HUDEP-2 (cell line): ENCODE results near the gene TENM4.

Experiments used
- DNase-seq, 76 experiments: peaks; one replicate each; lab custom pipeline; 2025; ENCODE audit not compliant: unreplicated experiment in 76 of 76; lab: John Stamatoyannopoulos, UW

Gene TENM4

DNA sequence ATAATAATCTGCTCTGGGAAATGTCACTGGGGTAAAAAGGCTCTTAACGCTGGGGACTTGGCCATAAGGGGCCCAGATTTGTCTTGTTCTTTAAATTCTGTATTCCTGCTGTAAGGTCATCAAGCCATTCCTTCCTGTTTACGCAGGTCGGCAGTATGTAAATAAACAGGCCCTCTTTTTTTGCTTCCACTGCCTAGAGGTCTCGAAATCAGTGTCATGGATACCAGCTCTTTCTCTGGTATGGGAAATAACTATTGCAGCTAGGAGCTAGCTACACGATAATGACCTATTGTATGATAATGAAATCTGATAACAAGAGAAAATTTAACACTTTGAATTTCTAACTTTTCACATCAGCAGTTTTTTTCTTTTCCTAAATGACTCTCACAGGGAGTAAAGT, 657.0 kb downstream of the TENM4 start:
- DNase-seq, result no peak

- no peak for DNase-seq
Observed at GRCh38 chr11:78783301-78783700, 657.5 kb downstream of the TENM4 start.

DNA sequence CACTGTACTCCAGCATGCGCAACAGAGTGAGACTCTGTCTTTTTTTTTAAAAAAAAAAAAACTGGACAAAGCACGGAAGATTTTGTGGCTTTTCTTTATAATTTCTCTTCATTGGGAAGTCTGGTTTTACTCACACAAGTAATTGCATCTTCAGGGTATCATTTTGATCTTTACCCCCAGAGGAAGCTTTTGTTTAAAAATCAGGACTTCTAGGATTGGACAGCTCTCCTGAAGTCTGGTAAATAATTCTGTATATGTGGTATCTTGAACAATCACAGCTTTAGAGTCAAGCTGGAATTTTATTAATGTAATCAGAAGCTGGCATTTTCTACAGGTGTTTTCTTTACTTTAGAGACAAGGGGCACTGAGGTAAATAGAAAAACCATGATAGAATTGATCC, 658.1 kb downstream of the TENM4 start:
- no peak for DNase-seq

- no peak for DNase-seq
Observed at GRCh38 chr11:78780889-78781288, 659.9 kb downstream of the TENM4 start.

GRCh38 chr11:78773492-78773891, 667.3 kb downstream of the TENM4 start:
- no peak for DNase-seq

DNA sequence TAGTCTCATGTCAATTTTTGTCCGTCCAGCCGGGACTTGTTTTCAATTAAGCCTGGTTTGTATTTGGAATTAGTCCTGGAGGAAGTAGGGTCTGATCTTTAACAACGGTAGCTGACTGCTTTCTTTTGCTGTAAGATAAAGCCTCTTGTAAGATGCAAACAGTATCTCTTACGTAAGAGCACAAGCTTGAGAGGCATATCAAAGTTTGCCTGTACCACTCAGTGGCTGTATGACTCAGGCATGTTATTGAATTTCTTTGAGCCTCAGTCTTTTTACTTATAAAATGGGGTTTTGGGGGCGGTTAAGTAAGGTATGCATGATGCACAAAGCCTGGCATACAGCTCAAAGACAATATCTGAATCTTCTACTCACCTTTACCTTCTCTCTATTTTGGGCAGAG, 667.8 kb downstream of the TENM4 start:
- no peak for DNase-seq

GRCh38 chr11:78772186-78772585, 668.6 kb downstream of the TENM4 start:
- DNase-seq, result no peak

DNA sequence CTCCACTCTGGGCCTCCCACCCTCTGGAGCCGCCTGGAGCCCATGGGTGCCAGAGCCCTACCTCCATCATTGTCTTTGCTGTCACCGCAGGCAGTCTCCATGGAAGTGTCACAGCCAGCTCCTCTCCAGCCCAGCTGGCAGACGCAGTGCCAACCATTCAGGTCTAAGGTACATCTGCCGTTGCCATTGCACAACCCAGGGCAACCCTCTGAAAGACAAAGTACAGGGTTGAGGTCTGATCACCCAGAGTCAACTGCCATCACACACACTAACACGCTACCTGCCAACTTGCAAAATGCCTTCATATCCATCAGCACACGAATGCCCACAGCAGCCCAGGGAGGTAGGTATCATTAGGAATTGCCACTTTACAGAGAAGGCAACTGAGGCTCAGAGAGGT, 669.9 kb downstream of the TENM4 start:
- DNase-seq, result no peak

- DNase-seq, result no peak
Observed at GRCh38 chr11:78768971-78769370, 671.9 kb downstream of the TENM4 start.

DNA sequence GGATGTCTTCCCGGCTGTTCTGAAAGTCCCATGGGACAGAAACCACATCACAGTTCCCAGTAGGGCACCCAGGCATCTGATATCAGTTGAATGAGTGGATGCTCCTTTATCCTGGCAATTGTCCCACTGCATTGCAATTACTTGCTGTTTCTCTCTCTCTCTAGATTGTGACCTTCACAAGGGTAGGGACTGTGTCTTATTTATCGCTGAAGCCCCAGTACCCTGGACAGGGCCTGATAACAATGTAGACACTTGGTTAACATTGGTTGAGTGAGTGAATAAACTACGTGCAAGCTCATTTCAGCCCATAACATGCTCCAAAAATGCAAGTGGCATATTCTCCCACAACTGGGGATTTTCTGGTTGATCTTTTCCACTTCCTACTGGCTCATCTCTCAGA, 672.5 kb downstream of the TENM4 start:
- DNase-seq, result no peak

GRCh38 chr11:78767027-78767932, 673.5 kb downstream of the TENM4 start:
- DNase-seq, result no peak

- DNase-seq, result no peak
Observed at GRCh38 chr11:78764946-78765345, 675.9 kb downstream of the TENM4 start.

- DNase-seq, result no peak
Observed at GRCh38 chr11:78763664-78764063, 677.2 kb downstream of the TENM4 start.

- no peak for DNase-seq
Observed at GRCh38 chr11:78762105-78762504, 678.7 kb downstream of the TENM4 start.

DNA sequence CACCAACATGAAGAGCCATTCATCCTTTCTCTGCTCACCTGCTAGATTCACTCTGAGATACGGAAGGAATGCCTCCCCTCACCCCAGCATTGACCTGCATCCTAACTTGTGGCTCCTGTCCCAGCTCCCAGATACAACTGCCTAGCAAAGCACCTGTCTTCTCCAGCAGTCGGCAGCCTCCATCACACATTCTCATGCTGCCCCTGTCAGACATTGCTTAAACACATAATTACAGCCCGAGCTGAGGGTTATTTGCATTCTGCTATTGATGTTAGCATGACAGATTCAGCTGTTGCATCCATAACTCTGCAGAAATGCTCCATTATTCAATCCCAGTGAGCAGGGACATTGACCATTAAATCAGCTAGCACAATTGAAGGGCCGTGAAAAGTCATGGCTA, 681.8 kb downstream of the TENM4 start:
- no peak for DNase-seq

- no peak for DNase-seq
Observed at GRCh38 chr11:78753297-78753696, 687.5 kb downstream of the TENM4 start.

DNA sequence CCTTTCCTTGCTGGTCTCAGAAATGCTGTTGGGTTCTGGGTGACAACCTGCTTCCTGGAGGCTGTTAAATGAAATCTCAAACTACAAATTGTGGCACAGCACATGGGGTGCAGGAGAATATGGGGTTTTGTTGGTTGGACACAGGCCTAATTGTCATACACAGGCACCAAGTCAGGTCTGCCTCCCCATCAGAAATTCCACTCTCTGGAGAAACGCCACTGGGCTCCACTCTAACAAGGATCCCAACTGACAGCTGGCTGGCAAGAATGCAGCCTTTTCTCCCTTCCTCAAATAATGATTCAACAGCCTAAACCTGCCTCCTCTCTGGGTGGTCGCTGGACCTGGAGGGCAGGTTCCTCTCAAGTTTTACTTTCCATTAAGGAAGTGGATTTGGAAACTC, 688.3 kb downstream of the TENM4 start:
- no peak for DNase-seq

GRCh38 chr11:78748918-78749690, 691.7 kb downstream of the TENM4 start:
- no peak for DNase-seq

DNA sequence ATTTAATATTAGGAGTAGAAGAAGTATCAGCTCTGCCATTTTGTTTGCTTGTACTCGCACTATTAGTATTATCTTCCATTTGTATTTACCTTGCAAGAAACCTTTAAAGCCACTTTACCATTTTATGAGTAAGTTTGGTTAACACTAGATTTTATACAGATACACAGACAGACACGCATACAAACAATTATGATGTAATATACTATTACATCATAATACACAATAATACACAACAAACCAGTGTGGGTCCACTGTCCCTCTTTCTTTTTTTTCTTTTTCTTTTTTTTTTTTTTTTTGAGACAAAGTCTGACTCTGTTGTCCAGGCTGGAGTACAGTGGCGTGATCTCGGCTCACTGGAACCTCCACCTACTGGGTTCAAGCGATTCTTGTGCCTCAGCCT, 695.9 kb downstream of the TENM4 start:
- no peak for DNase-seq

GRCh38 chr11:78744202-78744601, 696.6 kb downstream of the TENM4 start:
- DNase-seq, result no peak

DNA sequence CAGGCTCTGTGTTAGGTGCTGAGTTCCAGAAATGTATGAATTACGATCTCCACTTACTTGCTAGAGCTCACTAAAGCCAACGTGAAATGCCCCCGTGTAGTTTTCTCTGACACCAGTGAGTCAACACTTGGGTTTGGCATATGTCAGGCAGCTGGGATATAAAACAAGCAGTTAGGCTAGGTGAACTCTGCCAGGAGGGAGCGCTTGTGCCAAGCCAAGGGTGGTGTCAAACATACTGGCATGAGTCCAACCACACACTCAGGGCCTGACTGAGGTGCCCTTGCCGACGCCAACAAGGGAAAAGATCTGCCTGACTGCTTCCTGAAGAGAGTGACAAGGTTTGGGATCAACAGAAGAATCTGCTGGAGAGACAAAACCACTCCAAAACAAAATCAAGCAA, 698.4 kb downstream of the TENM4 start:
- peak in 7 of 76 experiments; percentile 3 to 23 (median 13) for DNase-seq

DNA sequence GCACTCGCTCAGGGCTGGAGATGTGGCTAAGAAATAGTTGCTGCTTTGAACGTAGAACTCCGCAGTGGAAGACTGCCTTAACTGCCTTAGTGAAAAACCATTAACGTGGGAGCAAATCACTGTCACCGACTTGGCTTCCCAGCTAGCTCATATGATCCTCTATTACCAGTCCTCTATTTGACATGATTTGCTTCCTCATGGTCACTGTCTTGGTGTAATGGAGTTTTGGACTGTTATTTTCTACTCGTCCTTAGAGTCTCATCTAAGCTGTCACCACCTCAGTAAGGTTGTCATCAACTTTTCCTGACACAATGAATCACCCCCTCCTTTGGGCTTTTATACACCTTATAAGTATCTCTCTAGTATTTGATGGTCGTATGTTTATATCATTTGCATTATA, 699.1 kb downstream of the TENM4 start:
- DNase-seq, result no peak
